GM19372 (cell line): ENCODE data around the gene LARP7.

Experiments
- ATAC-seq: cut with Tn5 transposase; IDR thresholded peaks from one replicate; pipeline ENCODE4 v1.9.1; 2021; ENCODE audit warnings: mild to moderate bottlenecking, low read depth, moderate library complexity; ENCODE audit not compliant: unreplicated experiment

LARP7 gene

DNA sequence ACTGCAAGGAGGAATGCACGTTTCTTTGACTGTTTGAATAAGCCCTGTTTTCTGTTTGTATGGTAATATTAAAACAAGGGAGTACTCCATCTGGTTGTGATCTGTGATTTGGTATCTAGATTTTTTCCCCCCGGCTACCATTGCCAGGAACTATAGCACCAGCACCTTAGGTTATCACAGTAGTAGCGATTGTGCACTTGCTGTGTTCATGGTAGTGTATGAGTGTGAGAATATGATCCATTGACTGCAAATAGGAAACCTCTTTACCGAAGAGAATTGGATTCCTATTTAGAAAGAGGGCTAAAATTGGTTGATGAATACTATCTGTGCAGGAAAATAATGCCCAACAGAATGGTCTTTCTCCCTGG lies 69.9 kb downstream of the LARP7 start:
- no peak for ATAC-seq
